ENCODE measurements around the gene LDLRAD3. TPM values are rescaled to one million over a fixed set of nuclear protein-coding genes. Genes with fewer than 3 reads are reported as not detected.

Gene LDLRAD3
- total and polyA plus RNA-seq, 12 donors: 0.87 to 5.1 (median 1.7) TPM

DNA sequence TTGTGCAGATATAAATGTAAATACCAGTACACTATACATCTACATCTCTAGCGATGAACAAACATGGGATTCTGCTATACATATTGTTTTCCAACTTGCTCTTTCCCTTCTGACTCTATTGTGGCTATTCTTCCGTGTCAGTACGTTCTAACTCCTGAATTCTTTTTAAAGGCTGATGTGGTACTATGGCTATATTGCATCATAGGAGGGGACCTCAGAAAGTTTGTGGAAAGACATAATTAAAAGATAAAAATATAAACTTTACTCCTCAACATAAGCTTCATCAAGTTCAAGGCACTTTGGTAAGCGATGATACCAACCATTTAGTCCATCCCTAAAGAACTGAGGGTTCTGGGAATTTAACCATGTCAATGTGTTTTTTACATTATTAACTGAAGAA, 72.8 kb downstream of the LDLRAD3 start:
- ATAC-seq (no peak), DNase-seq (no peak)
- Histone ChIP-seq H3K27ac (no peak overlapping the region), H3K36me3 (no peaks in the 10 kb centered on the region), H3K27me3 (peaks cover 0 to 17% (median 0%) of the 10 kb centered on the region in 7 donors), H3K4me3 (no peak overlapping the region), H3K4me1 (peaks cover 0 to 39% (median 10%) of the 10 kb centered on the region in 9 donors), H3K9me3 (no peaks in the 10 kb centered on the region)
- TF ChIP-seq, protein P1, sequence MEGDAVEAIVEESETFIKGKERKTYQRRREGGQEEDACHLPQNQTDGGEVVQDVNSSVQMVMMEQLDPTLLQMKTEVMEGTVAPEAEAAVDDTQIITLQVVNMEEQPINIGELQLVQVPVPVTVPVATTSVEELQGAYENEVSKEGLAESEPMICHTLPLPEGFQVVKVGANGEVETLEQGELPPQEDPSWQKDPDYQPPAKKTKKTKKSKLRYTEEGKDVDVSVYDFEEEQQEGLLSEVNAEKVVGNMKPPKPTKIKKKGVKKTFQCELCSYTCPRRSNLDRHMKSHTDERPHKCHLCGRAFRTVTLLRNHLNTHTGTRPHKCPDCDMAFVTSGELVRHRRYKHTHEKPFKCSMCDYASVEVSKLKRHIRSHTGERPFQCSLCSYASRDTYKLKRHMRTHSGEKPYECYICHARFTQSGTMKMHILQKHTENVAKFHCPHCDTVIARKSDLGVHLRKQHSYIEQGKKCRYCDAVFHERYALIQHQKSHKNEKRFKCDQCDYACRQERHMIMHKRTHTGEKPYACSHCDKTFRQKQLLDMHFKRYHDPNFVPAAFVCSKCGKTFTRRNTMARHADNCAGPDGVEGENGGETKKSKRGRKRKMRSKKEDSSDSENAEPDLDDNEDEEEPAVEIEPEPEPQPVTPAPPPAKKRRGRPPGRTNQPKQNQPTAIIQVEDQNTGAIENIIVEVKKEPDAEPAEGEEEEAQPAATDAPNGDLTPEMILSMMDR (IDR thresholded peaks at IDR 0.05): no peak
- WGBS, 2 donors: 95 to 98% methylated on average over 4 of the region's 4 CpGs
- intact Hi-C loops (cut with DNase I): no loop called here

DNA sequence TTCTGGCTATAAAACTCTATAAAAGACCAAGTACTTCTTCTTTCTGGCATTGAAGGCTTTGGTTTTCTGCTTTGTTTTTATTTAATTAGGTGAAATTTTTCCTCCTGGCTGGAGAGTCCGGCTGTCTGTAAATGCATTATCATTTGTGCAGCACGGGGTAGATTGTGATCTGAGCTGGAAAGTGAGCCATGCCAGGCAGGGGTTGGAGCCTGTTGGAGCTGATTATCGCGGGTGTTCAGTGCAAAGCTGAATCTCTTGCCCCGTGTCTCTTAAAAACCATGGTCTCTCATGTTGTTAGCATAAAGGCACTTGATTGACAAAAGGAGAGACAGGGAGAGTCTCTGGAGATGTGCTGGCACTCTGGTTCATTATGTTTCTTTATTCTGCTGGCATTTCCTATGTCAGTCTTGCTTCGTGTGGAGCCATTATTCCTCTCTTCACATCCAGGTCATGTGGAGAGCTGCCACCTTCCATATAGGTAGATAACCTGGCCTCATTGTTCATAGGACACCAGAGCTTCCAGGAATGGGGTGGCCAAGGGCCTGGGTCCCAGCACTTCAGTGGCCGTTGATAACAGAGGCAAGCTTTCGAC, 75.2 kb downstream of the LDLRAD3 start:
- no peak overlapping the region for H3K4me3 ChIP-seq
- intact Hi-C loops (cut with DNase I): no loop called here
- H3K27ac ChIP-seq: no peak overlapping the region
- H3K9me3 ChIP-seq: no peaks in the 10 kb centered on the region
- ATAC-seq: no peak
- TF ChIP-seq, protein P1 (IDR thresholded peaks at IDR 0.05): no peak
- H3K36me3 ChIP-seq: no peaks in the 10 kb centered on the region
- no peak for DNase-seq
- 85 to 89% methylated on average over 8 of the region's 8 CpGs for WGBS, 2 donors
- peaks cover 0 to 12% (median 0%) of the 10 kb centered on the region in 7 donors for H3K27me3 ChIP-seq
- peaks cover 0 to 28% (median 7%) of the 10 kb centered on the region in 9 donors for H3K4me1 ChIP-seq

DNA sequence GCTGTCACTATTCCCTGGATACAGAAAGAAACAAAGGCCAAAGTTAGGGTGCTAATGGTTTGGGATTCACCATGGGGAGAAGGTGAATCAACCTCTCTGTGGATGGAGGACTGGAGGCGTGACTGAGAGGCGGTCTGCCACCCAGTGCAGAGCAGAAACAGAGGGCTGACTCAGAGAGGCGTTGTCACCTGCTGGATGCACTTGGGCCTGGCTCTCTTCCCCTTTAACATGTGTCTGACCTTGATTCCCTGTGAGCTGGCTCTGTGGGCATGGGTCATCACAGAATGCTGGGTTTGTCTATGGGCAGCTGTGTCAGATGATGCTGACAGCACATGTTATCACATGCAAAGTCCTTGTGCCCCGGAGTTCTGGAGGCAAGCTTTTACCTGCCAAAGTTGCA, 75.9 kb downstream of the LDLRAD3 start:
- H3K4me3 ChIP-seq: no peak overlapping the region
- H3K4me1 ChIP-seq: peaks cover 0 to 27% (median 7%) of the 10 kb centered on the region in 9 donors
- H3K27me3 ChIP-seq: peaks cover 0 to 11% (median 0%) of the 10 kb centered on the region in 7 donors
- DNase-seq: no peak
- ATAC-seq: no peak
- TF ChIP-seq, protein P1 (IDR thresholded peaks at IDR 0.05): no peak
- H3K36me3 ChIP-seq: no peaks in the 10 kb centered on the region
- WGBS, 2 donors: 90 to 95% methylated on average over 4 of the region's 4 CpGs
- no peak overlapping the region for H3K27ac ChIP-seq
- no peaks in the 10 kb centered on the region for H3K9me3 ChIP-seq
- intact Hi-C loops (cut with DNase I): no loop called here

DNA sequence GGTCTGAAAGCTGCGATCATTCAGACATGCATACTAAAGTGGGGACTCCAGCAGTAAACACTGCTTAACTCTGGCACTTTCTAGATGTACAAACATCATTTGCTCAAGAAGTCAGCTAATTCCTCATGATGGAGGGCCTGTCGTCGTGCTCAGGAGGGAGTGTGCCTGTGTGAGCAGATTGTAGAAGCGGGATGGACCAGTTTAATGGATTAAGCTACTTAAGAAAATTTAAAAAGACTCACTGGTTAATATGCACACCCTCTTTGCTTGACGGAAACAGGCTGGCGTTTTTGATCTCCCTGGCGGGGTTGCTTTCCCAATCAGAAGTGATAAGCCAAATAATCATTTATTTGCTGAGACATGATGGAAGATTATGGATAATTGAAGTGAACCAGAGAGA, 79.0 kb downstream of the LDLRAD3 start:
- no peak for ATAC-seq
- H3K9me3 ChIP-seq: no peaks in the 10 kb centered on the region
- TF ChIP-seq, protein P1 (IDR thresholded peaks at IDR 0.05): no peak
- H3K36me3 ChIP-seq: no peaks in the 10 kb centered on the region
- WGBS, 2 donors: 93 to 94% methylated on average over 7 of the region's 7 CpGs
- H3K27me3 ChIP-seq: peaks cover 0 to 11% (median 0%) of the 10 kb centered on the region in 7 donors
- H3K4me1 ChIP-seq: peaks cover 0 to 17% (median 0%) of the 10 kb centered on the region in 9 donors
- H3K4me3 ChIP-seq: no peak overlapping the region
- no peak for DNase-seq
- intact Hi-C loops (cut with DNase I): no loop called here
- H3K27ac ChIP-seq: no peak overlapping the region
